H9 (cell line): Measurements from ENCODE around the gene HTRA3. TPM values are rescaled to one million over a fixed set of nuclear protein-coding genes. Genes with fewer than 3 reads are reported as not detected.

Experiments
- DNase-seq: peaks from one replicate; pipeline ENCODE4 v3.0.0-alpha.2; 2017
- H2AFZ ChIP-seq: one replicate; pipeline ENCODE4 v1.6.1; 2013; ENCODE audit warnings: mild to moderate bottlenecking, low read length, control low read depth, moderate library complexity
- H2AK5ac ChIP-seq: 2 replicates; pipeline ENCODE4 v1.6.1; 2013; ENCODE audit warnings: low read length, control low read depth, mixed read lengths; ENCODE audit not compliant: insufficient read length
- H2BK120ac ChIP-seq: one replicate; pipeline ENCODE4 v1.6.1; 2013; ENCODE audit warnings: low read depth, mild to moderate bottlenecking, low read length, control low read depth, inconsistent platforms; ENCODE audit not compliant: poor library complexity, severe bottlenecking
- H2BK12ac ChIP-seq: 2 replicates; pipeline ENCODE4 v1.6.1; 2013; ENCODE audit warnings: low read length, control low read depth, mixed read lengths, low read depth; ENCODE audit not compliant: insufficient read length
- H2BK15ac ChIP-seq: 2 replicates; pipeline ENCODE4 v1.6.1; 2013; ENCODE audit warnings: low read depth, low read length, control low read depth
- H2BK20ac ChIP-seq: one replicate; pipeline ENCODE4 v1.6.1; 2013; ENCODE audit warnings: low read depth, mild to moderate bottlenecking, low read length, control low read depth, inconsistent platforms; ENCODE audit not compliant: poor library complexity, severe bottlenecking
- H2BK5ac ChIP-seq: 2 replicates; pipeline ENCODE4 v1.6.1; 2013; ENCODE audit warnings: low read length, control low read depth, mixed read lengths; ENCODE audit not compliant: insufficient read length
- H3K14ac ChIP-seq: 2 replicates; pipeline ENCODE4 v1.6.1; 2013; ENCODE audit warnings: low read length, control low read depth; ENCODE audit not compliant: insufficient read depth
- H3K18ac ChIP-seq: 2 replicates; pipeline ENCODE4 v1.6.1; 2013; ENCODE audit warnings: low read depth, mild to moderate bottlenecking, mixed read lengths, low read length, control low read depth; ENCODE audit not compliant: insufficient read length
- H3K23ac ChIP-seq: 2 replicates; pipeline ENCODE4 v1.6.1; 2013; ENCODE audit warnings: low read length, control low read depth, mixed read lengths, low read depth; ENCODE audit not compliant: insufficient read length
- H3K23me2 ChIP-seq: 2 replicates; pipeline ENCODE4 v1.6.1; 2013; ENCODE audit warnings: low read depth, mild to moderate bottlenecking, mixed read lengths, low read length, control low read depth; ENCODE audit not compliant: insufficient read length, poor library complexity, severe bottlenecking
- H3K27ac ChIP-seq: 2 replicates; pipeline ENCODE4 v1.5.1; 2013; ENCODE audit warnings: low read length, control low read depth, mixed read lengths, low read depth; ENCODE audit not compliant: insufficient read length
- H3K27me3 ChIP-seq: 2 replicates; pipeline ENCODE4 v1.6.1; 2013; ENCODE audit warnings: low read length, control low read depth, inconsistent platforms; ENCODE audit not compliant: insufficient read depth
- H3K4ac ChIP-seq: 2 replicates; pipeline ENCODE4 v1.6.1; 2013; ENCODE audit warnings: low read depth, mild to moderate bottlenecking, control low read depth, inconsistent platforms, low read length, moderate library complexity
- H3K4me1 ChIP-seq: 2 replicates; pipeline ENCODE4 v1.6.1; 2013; ENCODE audit warnings: low read length, control low read depth, inconsistent platforms; ENCODE audit not compliant: insufficient read depth
- H3K4me2 ChIP-seq: 2 replicates; pipeline ENCODE4 v1.6.1; 2013; ENCODE audit warnings: low read length, control low read depth, mixed read lengths; ENCODE audit not compliant: insufficient read length, insufficient read depth
- H3K56ac ChIP-seq: 2 replicates; pipeline ENCODE4 v1.6.1; 2013; ENCODE audit warnings: low read depth, mild to moderate bottlenecking, mixed read lengths, low read length, control low read depth; ENCODE audit not compliant: insufficient read length
- H3K79me1 ChIP-seq: 2 replicates; pipeline ENCODE4 v1.6.1; 2013; ENCODE audit warnings: low read depth, mild to moderate bottlenecking, moderate library complexity, low read length, control low read depth, inconsistent platforms; ENCODE audit not compliant: insufficient read depth, poor library complexity, severe bottlenecking
- H3K79me2 ChIP-seq: 2 replicates; pipeline ENCODE4 v1.6.1; 2013; ENCODE audit warnings: low read length, control low read depth, inconsistent platforms; ENCODE audit not compliant: insufficient read depth
- H3K9ac ChIP-seq: 2 replicates; pipeline ENCODE4 v1.6.1; 2013; ENCODE audit warnings: low read length, control low read depth, mixed read lengths; ENCODE audit not compliant: insufficient read length; ENCODE audit errors: extremely low read depth
- H3K9me3 ChIP-seq: one replicate; pipeline ENCODE4 v1.6.1; 2013; ENCODE audit warnings: low read depth, low read length, inconsistent platforms; ENCODE audit not compliant: control insufficient read depth
- H3T11ph ChIP-seq: one replicate; pipeline ENCODE4 v1.6.1; 2013; ENCODE audit warnings: mild to moderate bottlenecking, low read length, control low read depth, inconsistent platforms
- H4K20me1 ChIP-seq: one replicate; pipeline ENCODE4 v1.6.1; 2013; ENCODE audit not compliant: control insufficient read depth, insufficient read length, insufficient read depth
- H4K5ac ChIP-seq: 2 replicates; pipeline ENCODE4 v1.6.1; 2013; ENCODE audit warnings: low read depth, mild to moderate bottlenecking, mixed read lengths, low read length, control low read depth; ENCODE audit not compliant: insufficient read length
- H4K8ac ChIP-seq: replicated peaks from 2 replicates; pipeline ENCODE4 v1.6.1; 2013; ENCODE audit warnings: low read length, control low read depth, mixed read lengths, low read depth; ENCODE audit not compliant: insufficient read length
- H4K91ac ChIP-seq: 2 replicates; pipeline ENCODE4 v1.6.1; 2013; ENCODE audit warnings: low read depth, mild to moderate bottlenecking, moderate library complexity, mixed read lengths, low read length, control low read depth; ENCODE audit not compliant: insufficient read length
- H3K27ac Mint-ChIP-seq, 3 experiments: 2 replicates in 2 of 3; 3 replicates in 1 of 3; pipeline ENCODE4 v1.8.0; 2020 to 2021; ENCODE audit warnings: mixed read lengths in 3 of 3, mild to moderate bottlenecking in 1 of 3, moderate library complexity in 1 of 3
- H3K27me3 Mint-ChIP-seq: 2 replicates; pipeline ENCODE4 v1.8.0; 2021; ENCODE audit warnings: low read depth, mild to moderate bottlenecking, moderate library complexity, mixed read lengths
- H3K36me3 Mint-ChIP-seq, 3 experiments: 2 replicates in 2 of 3; 3 replicates in 1 of 3; pipeline ENCODE4 v1.8.0; 2020 to 2021; ENCODE audit warnings: low read depth in 3 of 3, mixed read lengths in 3 of 3; ENCODE audit not compliant: insufficient read depth in 1 of 3
- H3K4me1 Mint-ChIP-seq, 2 experiments: 2 replicates each; pipeline ENCODE4 v1.8.0; 2020; ENCODE audit warnings: mixed read lengths in 2 of 2
- H3K4me3 Mint-ChIP-seq, 2 experiments: 2 replicates in 1 of 2; 3 replicates in 1 of 2; pipeline ENCODE4 v1.8.0; 2020 to 2021; ENCODE audit warnings: mild to moderate bottlenecking in 2 of 2, mixed read lengths in 2 of 2, moderate library complexity in 1 of 2
- H3K9me3 Mint-ChIP-seq, 2 experiments: 2 replicates in 1 of 2; 3 replicates in 1 of 2; pipeline ENCODE4 v1.8.0; 2020; ENCODE audit warnings: mild to moderate bottlenecking in 2 of 2, mixed read lengths in 2 of 2, moderate library complexity in 1 of 2
- whole genome bisulfite sequencing: extraction: QIAGEN DNeasy Blood & Tissue Kit; methylation state at CpG from one replicate; pipeline ENCODE4 v1.1.7; 2013; ENCODE audit warnings: missing lambda C conversion rate, low lambda C conversion rate, mixed read lengths; ENCODE audit not compliant: insufficient read length; ENCODE audit errors: extremely low coverage; 5-methylcytosine and 5-hydroxymethylcytosine counted together
- total RNA-seq: library from RNA; stranded (reverse); gene quantifications from 2 replicates; pipeline ENCODE4 v1.2.1, GENCODE V29; 2021
- TF ChIP-seq, protein P1 (sequence below): fragments of 200-600 bp; sonication (generic); conservative IDR thresholded peaks from 3 replicates; pipeline ENCODE4 v1.8.0; 2021; ENCODE audit warnings: antibody characterized with exemption, mild to moderate bottlenecking

The HTRA3 gene
- total RNA-seq, 1 experiment from 2014 or later, result 3.0 TPM

DNA sequence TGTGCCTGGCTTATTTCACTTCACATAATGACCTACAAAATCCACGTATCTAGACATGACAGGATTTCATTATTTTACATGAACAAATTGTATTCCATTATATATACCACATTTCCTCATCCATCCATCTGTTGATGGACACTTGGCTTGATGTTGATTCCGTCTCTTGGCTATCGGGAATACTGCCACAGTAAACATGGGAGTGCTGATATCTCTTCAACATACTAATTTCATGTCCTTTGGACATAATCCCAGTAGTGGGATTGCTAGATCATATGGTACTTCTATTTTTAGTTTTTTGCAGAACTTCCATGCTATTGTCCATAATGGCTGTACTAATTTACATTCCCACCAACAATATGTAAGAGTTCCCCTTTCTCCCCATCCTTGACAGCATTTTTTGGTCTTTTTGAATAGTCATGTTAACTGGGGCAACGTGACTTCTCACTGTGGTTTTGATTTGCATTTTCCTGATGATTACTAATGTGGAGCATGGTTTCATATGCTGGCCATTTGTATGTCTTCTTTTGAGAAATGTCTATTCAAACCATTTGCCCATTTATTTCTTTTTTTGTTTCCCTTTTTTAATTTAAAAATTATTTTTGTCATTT, 68.9 kb downstream of the HTRA3 start:
- Histone ChIP-seq H3K14ac (no peak overlapping the region), H2BK12ac (no peak overlapping the region), H3K27me3 (no peaks in the 10 kb centered on the region), H3K79me1 (no peaks in the 10 kb centered on the region), H4K5ac (no peak overlapping the region), H3K79me2 (no peaks in the 10 kb centered on the region), H2BK15ac (no peak overlapping the region), H2AK5ac (no peak overlapping the region), H3K9me3 (no peaks in the 10 kb centered on the region), H3K56ac (no peak overlapping the region), H2BK5ac (no peak overlapping the region), H4K91ac (no peak overlapping the region), H4K8ac (no peak overlapping the region), H3K23ac (no peak overlapping the region), H3K4me1 (no peaks in the 10 kb centered on the region), H3K9ac (no peak overlapping the region), H3K4ac (no peak overlapping the region), H3K18ac (no peak overlapping the region), H3K27ac (no peak overlapping the region), H4K20me1 (no peaks in the 10 kb centered on the region), H2AFZ (no peak overlapping the region), H2BK120ac (no peak overlapping the region), H3K23me2 (no peaks in the 10 kb centered on the region), H3T11ph (no peak overlapping the region), H2BK20ac (no peak overlapping the region), H3K4me2 (no peak overlapping the region)
- TF ChIP-seq, protein P1, sequence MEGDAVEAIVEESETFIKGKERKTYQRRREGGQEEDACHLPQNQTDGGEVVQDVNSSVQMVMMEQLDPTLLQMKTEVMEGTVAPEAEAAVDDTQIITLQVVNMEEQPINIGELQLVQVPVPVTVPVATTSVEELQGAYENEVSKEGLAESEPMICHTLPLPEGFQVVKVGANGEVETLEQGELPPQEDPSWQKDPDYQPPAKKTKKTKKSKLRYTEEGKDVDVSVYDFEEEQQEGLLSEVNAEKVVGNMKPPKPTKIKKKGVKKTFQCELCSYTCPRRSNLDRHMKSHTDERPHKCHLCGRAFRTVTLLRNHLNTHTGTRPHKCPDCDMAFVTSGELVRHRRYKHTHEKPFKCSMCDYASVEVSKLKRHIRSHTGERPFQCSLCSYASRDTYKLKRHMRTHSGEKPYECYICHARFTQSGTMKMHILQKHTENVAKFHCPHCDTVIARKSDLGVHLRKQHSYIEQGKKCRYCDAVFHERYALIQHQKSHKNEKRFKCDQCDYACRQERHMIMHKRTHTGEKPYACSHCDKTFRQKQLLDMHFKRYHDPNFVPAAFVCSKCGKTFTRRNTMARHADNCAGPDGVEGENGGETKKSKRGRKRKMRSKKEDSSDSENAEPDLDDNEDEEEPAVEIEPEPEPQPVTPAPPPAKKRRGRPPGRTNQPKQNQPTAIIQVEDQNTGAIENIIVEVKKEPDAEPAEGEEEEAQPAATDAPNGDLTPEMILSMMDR, result no peak
- Mint-ChIP-seq H3K9me3 (peaks cover 11 to 12% of the 10 kb centered on the region in 2 experiments), H3K4me1 (peaks cover 4 to 7% of the 10 kb centered on the region in 2 experiments), H3K27ac (no peak overlapping the region), H3K36me3 (peaks cover 0 to 4% (median 3%) of the 10 kb centered on the region in 3 experiments; a peak in 2 of 7 replicates), H3K4me3 (no peak overlapping the region), H3K27me3 (peaks cover 13% of the 10 kb centered on the region)
- WGBS, result no CpG with 5 or more reads among the region's 4 CpGs
- DNase-seq, result no peak
